GM12865 (cell line): ENCODE data around the gene GTF3A.

Source experiments
- DNase-seq: peaks from one replicate; pipeline ENCODE4 v3.0.0; 2010; ENCODE audit warnings: low read depth
- H3K4me3 ChIP-seq: 2 replicates; pipeline ENCODE4 v1.5.1; 2011; ENCODE audit warnings: mild to moderate bottlenecking, low read depth, low read length, control low read depth
- CTCF ChIP-seq: IDR thresholded peaks from 2 replicates; pipeline ENCODE4 v1.5.1; 2011; ENCODE audit warnings: low read length, control low read depth, low read depth, inconsistent platforms; ENCODE audit not compliant: insufficient read depth; ENCODE audit errors: missing control alignments

The GTF3A gene

GRCh38 chr13:27424246-27425157 lies at the start of gene GTF3A:
GTF3A (plus strand) TSS chr13:27424619.
- TF ChIP-seq CTCF, result no peak
- DNase-seq, result peak; percentile 94
- peak within 1 kb of the TSS; percentile 95 for H3K4me3 ChIP-seq

GRCh38 chr13:27374650-27375049 lies 49.8 kb upstream of the GTF3A start:
- DNase-seq, result peak; percentile 73
- no peak overlapping the region for H3K4me3 ChIP-seq
- peak; percentile 71 for TF ChIP-seq CTCF

GRCh38 chr13:27375686-27376326 lies 48.6 kb upstream of the GTF3A start:
- peak; percentile 53 for DNase-seq
- TF ChIP-seq CTCF, result peak; percentile 88
- no peak overlapping the region for H3K4me3 ChIP-seq

- no peak for DNase-seq
- no peak overlapping the region for H3K4me3 ChIP-seq
- TF ChIP-seq CTCF, result no peak
Measured at GRCh38 chr13:27379126-27379525, 45.3 kb upstream of the GTF3A start.

GRCh38 chr13:27379694-27380641 lies 44.5 kb upstream of the GTF3A start:
- peak; percentile 64 for TF ChIP-seq CTCF
- no peak overlapping the region for H3K4me3 ChIP-seq
- peak; percentile 57 for DNase-seq

GRCh38 chr13:27381601-27382000 lies 42.8 kb upstream of the GTF3A start:
- no peak for DNase-seq

More at GRCh38 chr13:27381601-27382000, 42.8 kb upstream of the GTF3A start:
- TF ChIP-seq CTCF, result no peak
- no peak overlapping the region for H3K4me3 ChIP-seq
